Lung (tissue), 12 donors: Measurements from ENCODE around the gene TRANK1. TPM values are rescaled to one million over a fixed set of nuclear protein-coding genes. Genes with fewer than 3 reads are reported as not detected.

Experiments used
- ATAC-seq: fragments of 200-7000 bp; cut with Tn5 transposase; one replicate; pipeline ENCODE4 v1.9.1; 2020; ENCODE audit warnings: moderate number of reproducible peaks; ENCODE audit not compliant: insufficient read depth, low FRiP score
- DNase-seq, 3 donors: peaks; one replicate each; pipeline ENCODE4 v3.0.0-alpha.2; 2013 to 2017
- H3K27ac ChIP-seq, 2 donors: one replicate each; pipeline ENCODE4 v1.5.1; 2013; ENCODE audit warnings: mild to moderate bottlenecking in 2 of 2, moderate library complexity in 2 of 2, control low read depth in 1 of 2, inconsistent platforms in 1 of 2, low read depth in 1 of 2, low read length in 1 of 2
- H3K27me3 ChIP-seq, 3 donors: one replicate each; pipeline ENCODE4 v1.5.1; 2013; ENCODE audit warnings: low read length in 2 of 3; ENCODE audit not compliant: control insufficient read depth in 3 of 3, insufficient read depth in 3 of 3
- H3K36me3 ChIP-seq, 4 donors: one replicate each; pipeline ENCODE4 v1.5.1; 2013; ENCODE audit warnings: low read length in 4 of 4, mild to moderate bottlenecking in 1 of 4, moderate library complexity in 1 of 4; ENCODE audit not compliant: control insufficient read depth in 4 of 4, insufficient read depth in 4 of 4
- H3K4me1 ChIP-seq, 5 donors: one replicate each; pipeline ENCODE4 v1.5.1; 2013; ENCODE audit warnings: low read length in 5 of 5, mild to moderate bottlenecking in 2 of 5, moderate library complexity in 1 of 5; ENCODE audit not compliant: control insufficient read depth in 5 of 5, insufficient read depth in 5 of 5
- H3K4me3 ChIP-seq: one replicate; pipeline ENCODE4 v1.5.1; 2013; ENCODE audit warnings: mild to moderate bottlenecking, control low read depth, moderate library complexity
- H3K9ac ChIP-seq, 2 donors: one replicate each; pipeline ENCODE4 v1.5.1; 2013; ENCODE audit warnings: low read length in 2 of 2, control low read depth in 1 of 2; ENCODE audit not compliant: insufficient read depth in 1 of 2
- H3K9me3 ChIP-seq, 4 donors: one replicate each; pipeline ENCODE4 v1.5.1; 2013; ENCODE audit warnings: low read length in 3 of 4, mild to moderate bottlenecking in 1 of 4, moderate library complexity in 1 of 4; ENCODE audit not compliant: control insufficient read depth in 4 of 4, insufficient read depth in 3 of 4
- WGBS, 2 donors: extraction: QIAGEN DNeasy Blood & Tissue Kit; methylation state at CpG; one replicate each; pipeline ENCODE4 v1.1.7; 2013; 5-methylcytosine and 5-hydroxymethylcytosine counted together
- polyA plus RNA-seq, 2 donors: library from polyadenylated mRNA; stranded (reverse); fragments of 200-250 nt; gene quantifications; one replicate each; pipeline ENCODE4 v1.2.1, GENCODE V29; 2013
- total RNA-seq, 2 donors: library from RNA; depleted of rRNA in 1 of 2; stranded (reverse); fragments of >200 nt in 1 of 2; gene quantifications; one replicate each; pipeline ENCODE4 v1.2.1, GENCODE V29; 2014 to 2021
- TF ChIP-seq, protein P1 (sequence below): IDR thresholded peaks from 2 replicates; pipeline ENCODE4 v1.5.1; 2012; ENCODE audit warnings: mild to moderate bottlenecking; ENCODE audit errors: control extremely low read depth, extremely low read depth
- donor health status: control.
- donor health status: control.
- donor health status: Bipolar disorder and iron deficiency.
- donor health status: healthy.
- donor health status: DM: yes; HTN: yes; CAD: no.

Gene TRANK1
- total and polyA plus RNA-seq, 4 donors, result 4.3 to 34.3 (median 15.1) TPM

DNA sequence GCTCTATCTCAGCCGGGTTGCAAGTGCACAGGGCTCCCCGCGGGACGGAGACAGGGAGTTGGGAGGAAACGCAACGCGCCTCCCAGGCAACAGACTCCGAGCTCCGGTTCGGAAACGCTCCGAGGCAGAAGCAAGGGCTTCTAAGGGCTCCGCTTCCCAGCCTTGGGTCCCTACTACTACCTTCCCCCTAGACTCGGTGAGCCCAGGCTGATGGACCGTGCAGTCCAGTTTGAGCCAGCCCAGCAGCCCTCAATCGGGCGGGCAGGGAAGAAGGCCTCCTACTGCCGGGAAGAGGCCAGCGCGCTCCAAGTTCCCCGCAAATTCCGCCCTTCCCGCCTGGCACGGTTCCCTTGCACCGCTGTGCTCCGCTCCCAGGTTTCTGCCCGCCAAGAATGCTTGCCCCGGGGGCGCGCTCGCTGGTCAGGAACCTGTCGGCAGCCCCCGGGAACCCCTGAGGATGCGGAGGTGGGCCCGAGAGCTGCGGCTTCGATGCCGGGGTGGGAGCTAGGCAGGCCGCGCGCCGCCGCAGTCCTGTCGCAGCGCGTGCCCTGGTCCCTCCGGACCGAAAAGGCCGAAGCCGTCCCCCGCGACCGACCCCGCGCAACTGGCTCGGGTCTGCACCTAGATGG is 728 bp downstream of the TRANK1 start:
- TF ChIP-seq, protein P1, sequence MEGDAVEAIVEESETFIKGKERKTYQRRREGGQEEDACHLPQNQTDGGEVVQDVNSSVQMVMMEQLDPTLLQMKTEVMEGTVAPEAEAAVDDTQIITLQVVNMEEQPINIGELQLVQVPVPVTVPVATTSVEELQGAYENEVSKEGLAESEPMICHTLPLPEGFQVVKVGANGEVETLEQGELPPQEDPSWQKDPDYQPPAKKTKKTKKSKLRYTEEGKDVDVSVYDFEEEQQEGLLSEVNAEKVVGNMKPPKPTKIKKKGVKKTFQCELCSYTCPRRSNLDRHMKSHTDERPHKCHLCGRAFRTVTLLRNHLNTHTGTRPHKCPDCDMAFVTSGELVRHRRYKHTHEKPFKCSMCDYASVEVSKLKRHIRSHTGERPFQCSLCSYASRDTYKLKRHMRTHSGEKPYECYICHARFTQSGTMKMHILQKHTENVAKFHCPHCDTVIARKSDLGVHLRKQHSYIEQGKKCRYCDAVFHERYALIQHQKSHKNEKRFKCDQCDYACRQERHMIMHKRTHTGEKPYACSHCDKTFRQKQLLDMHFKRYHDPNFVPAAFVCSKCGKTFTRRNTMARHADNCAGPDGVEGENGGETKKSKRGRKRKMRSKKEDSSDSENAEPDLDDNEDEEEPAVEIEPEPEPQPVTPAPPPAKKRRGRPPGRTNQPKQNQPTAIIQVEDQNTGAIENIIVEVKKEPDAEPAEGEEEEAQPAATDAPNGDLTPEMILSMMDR, result no peak
- Histone ChIP-seq H3K27ac (peak overlapping the region; percentile 56 to 90), H3K27me3 (no peaks in the 10 kb centered on the region), H3K9ac (peak overlapping the region; percentile 42 to 80), H3K4me3 (peak overlapping the region; percentile 82), H3K9me3 (peaks cover 0 to 10% (median 0%) of the 10 kb centered on the region in 4 donors), H3K36me3 (no peaks in the 10 kb centered on the region), H3K4me1 (peaks cover 0 to 21% (median 6%) of the 10 kb centered on the region in 5 donors)
- ATAC-seq, result peak; percentile 63
- peak; percentile 80 to 85 (median 82) for DNase-seq
- 0% methylated on average over 53 to 56 of the region's 56 CpGs for WGBS, 2 donors

DNA sequence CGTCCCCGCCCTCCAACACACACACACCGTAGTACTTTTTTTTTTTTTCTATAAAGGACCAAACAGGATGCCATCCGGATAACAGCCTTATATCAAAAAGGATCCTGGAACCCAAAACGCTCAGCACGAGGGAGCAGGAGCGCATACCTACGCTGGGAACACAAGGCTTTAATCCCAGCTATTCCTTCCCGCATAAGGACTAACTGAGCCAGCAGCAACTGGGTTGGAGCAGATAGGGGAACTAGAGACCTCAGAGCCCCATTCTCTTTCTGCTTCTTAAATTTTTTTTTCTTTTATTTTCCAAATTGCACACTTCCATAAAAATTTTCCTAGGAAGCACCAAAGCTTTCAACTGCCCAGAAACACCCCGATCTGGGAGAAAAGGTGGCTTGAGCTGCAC is 1.3 kb downstream of the TRANK1 start:
- peaks cover 0 to 21% (median 6%) of the 10 kb centered on the region in 5 donors for H3K4me1 ChIP-seq
- ATAC-seq, result no peak
- no peaks in the 10 kb centered on the region for H3K36me3 ChIP-seq
- TF ChIP-seq, protein P1, result no peak
- H3K9ac ChIP-seq, result peak overlapping the region; percentile 42 to 80
- DNase-seq, result peak in 1 of 3 donors; percentile 35
- H3K4me3 ChIP-seq, result peak overlapping the region; percentile 82
- peak overlapping the region in 1 of 2 donors; percentile 90 for H3K27ac ChIP-seq
- WGBS, 2 donors, result 23 to 25% methylated on average over 10 of the region's 10 CpGs
- no peaks in the 10 kb centered on the region for H3K27me3 ChIP-seq
- peaks cover 0 to 10% (median 0%) of the 10 kb centered on the region in 4 donors for H3K9me3 ChIP-seq

DNA sequence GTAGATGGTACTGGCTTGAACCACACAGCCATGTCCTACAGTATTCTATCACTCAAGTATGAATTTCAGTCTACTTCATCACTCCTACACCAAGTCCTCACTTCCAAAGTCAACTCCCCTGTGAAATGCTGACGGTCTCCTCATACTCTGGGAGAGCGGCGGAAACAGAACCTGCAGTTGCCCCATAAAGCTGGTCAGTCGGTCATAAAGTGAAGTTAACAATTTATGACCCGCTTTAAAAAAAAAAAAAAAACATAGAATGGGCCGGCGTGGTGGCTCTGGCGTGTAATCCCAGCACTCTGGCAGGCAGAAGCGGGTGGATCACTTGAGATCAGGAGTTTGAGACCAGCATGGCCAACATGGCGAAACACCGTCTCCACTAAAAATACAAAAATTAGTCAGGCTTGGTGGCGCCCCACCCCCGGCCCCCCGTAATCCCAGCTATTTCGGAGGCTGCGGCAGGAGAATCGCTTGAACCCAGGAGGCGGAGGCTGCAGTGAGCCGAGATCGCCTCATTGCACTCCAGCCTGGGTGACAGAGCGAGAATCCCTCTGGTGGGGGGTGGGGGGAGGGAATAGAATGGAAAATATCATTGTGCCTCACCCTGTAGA is 2.1 kb downstream of the TRANK1 start:
- Histone ChIP-seq H3K36me3 (no peaks in the 10 kb centered on the region), H3K4me1 (peaks cover 0 to 21% (median 6%) of the 10 kb centered on the region in 5 donors), H3K27ac (no peak overlapping the region), H3K4me3 (no peak overlapping the region), H3K27me3 (no peaks in the 10 kb centered on the region), H3K9me3 (peaks cover 0 to 3% (median 0%) of the 10 kb centered on the region in 4 donors), H3K9ac (no peak overlapping the region)
- TF ChIP-seq, protein P1, result no peak
- DNase-seq, result no peak
- no peak for ATAC-seq
- WGBS, 2 donors, result 97 to 98% methylated on average over 21 of the region's 21 CpGs
